ENCODE results near the gene VSIG1. TPM values are rescaled to one million over a fixed set of nuclear protein-coding genes. Genes with fewer than 3 reads are reported as not detected.

Gene VSIG1
- polyA plus RNA-seq, 1 donor (not counting 4 experiments of a cell fraction or from before 2014, with no cell fraction given): 7.2 TPM

DNA sequence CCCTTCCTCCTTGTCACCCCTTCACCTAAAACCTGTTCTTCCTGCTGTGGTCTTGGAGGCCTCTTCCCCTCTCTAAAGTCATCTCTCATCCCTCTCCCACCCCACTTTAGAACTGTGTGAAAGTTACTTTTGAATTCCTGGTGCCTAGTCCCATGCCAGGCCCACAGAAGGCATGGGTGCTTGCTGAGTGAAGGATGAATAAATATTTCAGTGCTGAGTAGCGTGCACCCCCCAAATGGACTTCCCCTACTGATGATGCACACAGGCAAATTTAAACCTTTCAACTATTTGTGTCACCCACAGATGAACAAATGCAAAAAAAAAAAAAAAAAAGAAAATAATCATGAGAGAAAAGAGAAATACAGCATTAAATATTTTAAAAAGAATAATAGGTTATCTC is 26.7 kb downstream of the VSIG1 start:
- no peaks in the 10 kb centered on the region for H4K20me1 ChIP-seq (ENCODE audit: control insufficient read depth, extremely low read depth, insufficient read depth, low read length)
- FAIRE-seq (no peak), DNase-seq (ENCODE audit: low read depth, low spot score) (no peak)
- no peak overlapping the region for H3K4me3 ChIP-seq (ENCODE audit: control insufficient read depth in 2 of 3, extremely low read depth in 1 of 3, insufficient read depth in 2 of 3, low read depth in 1 of 3, low read length in 3 of 3)
- H3K4me2 ChIP-seq (ENCODE audit: control insufficient read depth, extremely low read depth, insufficient read depth, low read depth, low read length): no peak overlapping the region
- no peak overlapping the region for H2AFZ ChIP-seq (ENCODE audit: control insufficient read depth, low read length)
- H3K9me1 ChIP-seq (ENCODE audit: control insufficient read depth, extremely low read depth, insufficient read depth, low read length): no peaks in the 10 kb centered on the region
- H3K27ac ChIP-seq (ENCODE audit: control insufficient read depth, insufficient read depth, low read length): peak overlapping the region; percentile 54
- TF ChIP-seq, protein P1, sequence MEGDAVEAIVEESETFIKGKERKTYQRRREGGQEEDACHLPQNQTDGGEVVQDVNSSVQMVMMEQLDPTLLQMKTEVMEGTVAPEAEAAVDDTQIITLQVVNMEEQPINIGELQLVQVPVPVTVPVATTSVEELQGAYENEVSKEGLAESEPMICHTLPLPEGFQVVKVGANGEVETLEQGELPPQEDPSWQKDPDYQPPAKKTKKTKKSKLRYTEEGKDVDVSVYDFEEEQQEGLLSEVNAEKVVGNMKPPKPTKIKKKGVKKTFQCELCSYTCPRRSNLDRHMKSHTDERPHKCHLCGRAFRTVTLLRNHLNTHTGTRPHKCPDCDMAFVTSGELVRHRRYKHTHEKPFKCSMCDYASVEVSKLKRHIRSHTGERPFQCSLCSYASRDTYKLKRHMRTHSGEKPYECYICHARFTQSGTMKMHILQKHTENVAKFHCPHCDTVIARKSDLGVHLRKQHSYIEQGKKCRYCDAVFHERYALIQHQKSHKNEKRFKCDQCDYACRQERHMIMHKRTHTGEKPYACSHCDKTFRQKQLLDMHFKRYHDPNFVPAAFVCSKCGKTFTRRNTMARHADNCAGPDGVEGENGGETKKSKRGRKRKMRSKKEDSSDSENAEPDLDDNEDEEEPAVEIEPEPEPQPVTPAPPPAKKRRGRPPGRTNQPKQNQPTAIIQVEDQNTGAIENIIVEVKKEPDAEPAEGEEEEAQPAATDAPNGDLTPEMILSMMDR (optimal IDR thresholded peaks at IDR 0.05 in 1 of 3, IDR thresholded peaks at IDR 0.05 in 1 of 3, conservative IDR thresholded peaks at IDR 0.05 in 1 of 3; ENCODE audit: extremely low read depth in 1 of 3, insufficient read depth in 2 of 3, low read length in 3 of 3): no peak
- TF ChIP-seq EZH2 (IDR thresholded peaks at IDR 0.05; ENCODE audit: low read length): no peak
- peaks cover 21% of the 10 kb centered on the region for H3K4me1 ChIP-seq (ENCODE audit: control insufficient read depth, extremely low read depth, insufficient read depth, low read length)
- H3K9ac ChIP-seq (ENCODE audit: control insufficient read depth, extremely low read depth, insufficient read depth, low read length): peak overlapping the region; percentile 20
- peaks cover 3% of the 10 kb centered on the region for H3K27me3 ChIP-seq (ENCODE audit: control insufficient read depth, extremely low read depth, insufficient read depth, low read length)
- no peaks in the 10 kb centered on the region for H3K36me3 ChIP-seq (ENCODE audit: control insufficient read depth in 2 of 2, extremely low read depth in 1 of 2, insufficient read depth in 2 of 2, low read length in 2 of 2)
- dilution Hi-C loops (cut with MboI; ENCODE audit: extremely low pct_ligation_motif_present, low sequenced_read_pairs): no loop called here
- no peaks in the 10 kb centered on the region for H3K9me3 ChIP-seq (ENCODE audit: control insufficient read depth, low read depth, low read length)
- H3K79me2 ChIP-seq (ENCODE audit: control insufficient read depth, insufficient read depth, low read length): no peaks in the 10 kb centered on the region

DNA sequence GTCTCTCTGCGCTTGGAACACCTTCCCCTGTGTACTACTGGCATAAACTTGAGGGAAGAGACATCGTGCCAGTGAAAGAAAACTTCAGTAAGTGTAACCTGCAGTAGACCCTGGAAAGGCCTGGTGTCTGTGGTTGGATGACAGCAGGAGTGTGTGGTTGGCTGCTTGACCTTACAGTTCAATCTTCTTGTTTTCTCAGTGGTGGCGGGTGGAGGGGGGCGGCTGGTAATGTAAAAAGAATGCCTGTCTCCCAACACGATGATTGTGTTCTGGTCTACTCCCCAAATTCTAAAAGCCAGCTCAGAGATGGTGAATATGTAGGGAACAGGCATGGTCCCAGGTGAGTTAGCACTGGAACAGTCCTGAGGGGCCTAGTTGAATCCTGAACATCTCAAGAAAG is 27.9 kb downstream of the VSIG1 start:
- no peaks in the 10 kb centered on the region for H3K36me3 ChIP-seq (ENCODE audit: control insufficient read depth in 2 of 2, extremely low read depth in 1 of 2, insufficient read depth in 2 of 2, low read length in 2 of 2)
- peaks cover 3% of the 10 kb centered on the region for H3K27me3 ChIP-seq (ENCODE audit: control insufficient read depth, extremely low read depth, insufficient read depth, low read length)
- H3K4me2 ChIP-seq (ENCODE audit: control insufficient read depth, extremely low read depth, insufficient read depth, low read depth, low read length): no peak overlapping the region
- no peak overlapping the region for H3K4me3 ChIP-seq (ENCODE audit: control insufficient read depth in 2 of 3, extremely low read depth in 1 of 3, insufficient read depth in 2 of 3, low read depth in 1 of 3, low read length in 3 of 3)
- FAIRE-seq (no peak), DNase-seq (ENCODE audit: low read depth, low spot score) (no peak)
- H3K27ac ChIP-seq (ENCODE audit: control insufficient read depth, insufficient read depth, low read length): no peak overlapping the region
- no peak overlapping the region for H2AFZ ChIP-seq (ENCODE audit: control insufficient read depth, low read length)
- no peaks in the 10 kb centered on the region for H3K9me3 ChIP-seq (ENCODE audit: control insufficient read depth, low read depth, low read length)
- no peaks in the 10 kb centered on the region for H3K9me1 ChIP-seq (ENCODE audit: control insufficient read depth, extremely low read depth, insufficient read depth, low read length)
- no peaks in the 10 kb centered on the region for H3K79me2 ChIP-seq (ENCODE audit: control insufficient read depth, insufficient read depth, low read length)
- dilution Hi-C loops (cut with MboI; ENCODE audit: extremely low pct_ligation_motif_present, low sequenced_read_pairs): no loop called here
- no peak overlapping the region for H3K9ac ChIP-seq (ENCODE audit: control insufficient read depth, extremely low read depth, insufficient read depth, low read length)
- H4K20me1 ChIP-seq (ENCODE audit: control insufficient read depth, extremely low read depth, insufficient read depth, low read length): no peaks in the 10 kb centered on the region
- no peak for TF ChIP-seq EZH2 (IDR thresholded peaks at IDR 0.05; ENCODE audit: low read length)
- TF ChIP-seq, protein P1 (optimal IDR thresholded peaks at IDR 0.05 in 1 of 3, IDR thresholded peaks at IDR 0.05 in 1 of 3, conservative IDR thresholded peaks at IDR 0.05 in 1 of 3; ENCODE audit: extremely low read depth in 1 of 3, insufficient read depth in 2 of 3, low read length in 3 of 3): no peak
- H3K4me1 ChIP-seq (ENCODE audit: control insufficient read depth, extremely low read depth, insufficient read depth, low read length): peaks cover 20% of the 10 kb centered on the region
